GM19397 (cell line): ENCODE data around the gene C10orf90.

Experiments used
- ATAC-seq: cut with Tn5 transposase; IDR thresholded peaks from one replicate; pipeline ENCODE4 v1.9.1; 2021; ENCODE audit warnings: mild to moderate bottlenecking, moderate library complexity; ENCODE audit not compliant: unreplicated experiment

The C10orf90 gene

DNA sequence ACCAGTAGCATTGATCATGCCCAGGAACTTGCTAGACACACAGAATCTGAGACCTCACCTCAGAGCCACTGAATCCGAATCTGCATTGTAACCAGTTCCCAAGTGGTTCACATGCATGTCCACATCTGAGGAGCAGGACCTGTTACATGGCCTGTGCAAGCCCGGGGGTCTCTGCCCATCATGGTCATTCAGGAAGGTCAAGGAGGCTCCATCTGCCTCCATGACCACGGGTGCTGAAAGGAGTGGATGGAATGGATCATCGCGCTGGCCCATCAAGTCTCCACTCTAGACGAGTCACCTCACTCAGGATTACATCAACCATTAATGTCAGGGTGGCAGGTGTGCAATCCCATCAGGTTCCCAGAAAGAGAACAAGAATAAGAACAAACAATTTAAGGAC, 196.5 kb downstream of the C10orf90 start:
- ATAC-seq, result no peak

GRCh38 chr10:126470991-126471390, 199.5 kb downstream of the C10orf90 start:
- no peak for ATAC-seq

DNA sequence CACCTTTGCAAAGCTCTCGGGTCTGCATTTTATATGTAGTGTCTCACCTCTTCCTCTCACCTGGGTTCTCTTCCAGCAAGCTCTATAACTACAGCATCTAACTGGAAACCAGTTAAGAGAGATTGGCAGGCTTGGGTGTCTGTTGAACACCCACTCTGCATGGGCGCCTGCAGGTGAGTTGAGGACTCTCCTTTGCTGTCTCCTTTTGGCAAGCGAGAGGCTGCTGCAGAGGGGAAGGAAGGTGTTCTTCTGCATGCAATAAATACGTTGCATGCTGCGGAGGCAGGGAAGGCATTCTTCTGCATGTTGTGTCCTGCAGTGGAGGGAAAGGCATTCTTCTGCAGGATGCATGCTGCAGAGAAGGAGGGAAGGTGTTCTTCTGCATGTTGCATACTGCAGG, 200.8 kb downstream of the C10orf90 start:
- ATAC-seq, result no peak

GRCh38 chr10:126468876-126469643, 201.4 kb downstream of the C10orf90 start:
- no peak for ATAC-seq

DNA sequence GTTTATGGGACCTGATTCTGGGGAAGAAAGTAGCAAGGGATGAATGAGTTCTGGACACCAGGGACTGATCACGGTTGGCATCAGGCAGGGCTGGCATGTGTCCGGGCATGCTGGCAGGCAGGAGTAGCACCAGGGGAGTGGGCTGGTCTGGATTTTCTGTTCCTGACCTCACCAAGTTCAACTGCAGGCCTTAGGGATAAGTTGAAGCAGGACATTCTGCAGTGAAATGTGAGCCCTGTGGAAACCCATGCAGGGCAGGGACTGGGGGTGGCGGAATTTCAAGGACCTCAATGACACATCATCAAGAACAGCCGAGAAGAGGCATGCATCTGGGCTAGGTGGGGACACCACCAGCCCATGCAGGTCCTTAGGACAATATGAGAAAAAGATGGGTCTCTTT, 202.0 kb downstream of the C10orf90 start:
- ATAC-seq, result no peak

DNA sequence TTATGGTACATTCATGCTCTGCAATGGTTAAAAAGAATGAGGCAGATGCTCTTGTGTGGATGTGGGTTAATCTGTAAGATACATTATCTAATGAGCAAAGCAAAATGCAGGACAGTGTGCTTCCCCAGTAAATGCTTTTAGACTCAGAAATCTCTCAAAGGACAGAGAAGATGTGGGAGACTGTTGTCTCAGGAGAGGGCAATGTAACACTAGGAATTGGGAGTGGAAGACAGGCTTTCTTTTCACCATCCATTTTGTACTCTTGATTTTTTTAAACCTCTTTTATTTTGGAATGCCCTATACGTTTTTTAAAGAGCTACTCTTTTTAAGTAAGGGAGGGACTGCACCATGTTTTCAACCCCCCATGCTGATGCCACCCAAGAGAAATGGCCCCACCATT, 204.7 kb downstream of the C10orf90 start:
- ATAC-seq, result no peak

- ATAC-seq, result no peak
Observed at GRCh38 chr10:126463286-126463685, 207.2 kb downstream of the C10orf90 start.

- ATAC-seq, result no peak
Observed at GRCh38 chr10:126461289-126461940, 209.1 kb downstream of the C10orf90 start.

DNA sequence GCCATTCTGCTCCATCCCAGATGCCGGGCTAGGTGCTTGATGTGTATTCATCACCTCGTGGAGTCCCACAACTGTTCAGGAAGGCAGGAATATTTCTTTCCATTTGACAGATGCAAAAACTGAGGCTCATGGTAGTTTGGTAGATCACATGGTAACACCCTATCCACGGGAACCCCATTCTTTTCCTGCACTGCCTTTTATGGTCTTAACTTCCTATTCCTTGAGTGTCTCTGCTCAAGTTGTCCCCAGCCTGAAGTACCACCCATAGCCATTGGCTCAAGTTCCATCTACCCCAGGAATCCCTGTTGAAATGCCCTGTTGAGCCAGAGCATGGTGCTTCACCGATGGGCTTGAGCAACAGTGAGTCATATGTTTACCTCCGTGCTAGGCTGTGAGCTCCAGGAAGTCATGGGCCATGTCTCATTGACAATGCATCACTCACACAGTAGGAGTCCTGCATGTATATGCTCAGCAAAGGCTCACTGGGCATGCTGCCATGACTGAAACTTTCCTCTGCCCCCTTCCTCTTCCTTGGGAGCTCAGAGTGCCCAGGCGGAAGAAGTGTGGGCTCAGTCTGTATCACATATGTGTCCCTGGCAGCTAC, 210.5 kb downstream of the C10orf90 start:
- ATAC-seq, result no peak

DNA sequence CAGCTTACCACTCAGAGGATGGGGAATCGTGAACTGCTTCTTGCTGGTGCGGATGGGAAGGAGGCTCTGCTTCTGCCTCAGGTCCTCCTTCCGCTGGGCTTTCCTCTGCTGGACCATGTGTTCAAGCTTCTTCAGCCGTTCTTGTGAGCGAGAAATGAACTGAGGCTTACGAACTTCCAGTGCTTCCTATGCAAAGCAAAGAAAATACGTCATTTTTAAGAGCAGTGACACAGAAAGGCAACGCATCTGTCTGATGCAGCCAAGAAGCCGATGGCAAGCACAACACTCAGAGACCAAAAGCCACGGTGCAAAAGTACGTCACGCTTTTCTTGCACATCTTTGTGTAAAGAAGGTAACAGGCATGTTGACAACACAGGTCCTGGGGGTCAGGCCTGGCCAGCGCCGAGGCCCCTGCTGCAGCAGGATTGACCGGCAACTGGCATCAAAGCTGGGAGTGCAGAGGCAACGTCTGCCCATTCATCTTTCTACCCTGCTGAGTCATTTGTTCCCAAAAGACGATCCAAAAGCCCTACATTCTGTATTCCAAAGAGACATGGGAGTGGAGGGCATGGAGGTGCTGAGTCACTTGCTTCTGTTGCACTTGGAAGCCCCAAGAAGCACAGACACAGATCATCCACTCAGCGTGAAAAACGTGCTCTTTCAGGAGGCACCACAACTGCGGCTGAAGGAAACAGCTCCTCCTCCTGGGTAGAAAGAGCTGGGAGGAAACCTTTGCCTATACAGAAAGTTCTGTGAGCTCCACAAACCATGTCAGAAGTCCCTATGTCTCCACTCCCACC, 211.3 kb downstream of the C10orf90 start:
- ATAC-seq, result no peak

- ATAC-seq, result no peak
Observed at GRCh38 chr10:126458466-126458865, 212.0 kb downstream of the C10orf90 start.

DNA sequence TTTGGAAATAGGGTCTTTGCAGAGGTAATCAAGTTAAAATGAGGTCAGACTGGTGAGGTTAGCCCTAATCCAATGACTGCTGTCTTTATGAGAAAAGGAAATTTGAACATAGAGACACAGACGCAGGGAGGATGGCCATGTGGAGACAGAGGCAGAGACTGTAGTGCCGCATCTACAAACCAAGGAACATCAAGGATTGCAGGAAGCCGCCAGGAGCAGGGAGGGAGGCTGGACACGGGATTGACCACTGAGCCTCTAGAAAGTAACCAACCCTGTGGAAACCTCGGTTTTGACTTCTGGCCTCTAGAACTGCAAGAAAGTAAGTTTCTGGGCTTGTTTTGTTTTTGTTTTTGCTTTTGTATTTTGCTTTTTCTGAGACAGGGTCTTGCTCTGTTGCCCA, 213.9 kb downstream of the C10orf90 start:
- no peak for ATAC-seq

DNA sequence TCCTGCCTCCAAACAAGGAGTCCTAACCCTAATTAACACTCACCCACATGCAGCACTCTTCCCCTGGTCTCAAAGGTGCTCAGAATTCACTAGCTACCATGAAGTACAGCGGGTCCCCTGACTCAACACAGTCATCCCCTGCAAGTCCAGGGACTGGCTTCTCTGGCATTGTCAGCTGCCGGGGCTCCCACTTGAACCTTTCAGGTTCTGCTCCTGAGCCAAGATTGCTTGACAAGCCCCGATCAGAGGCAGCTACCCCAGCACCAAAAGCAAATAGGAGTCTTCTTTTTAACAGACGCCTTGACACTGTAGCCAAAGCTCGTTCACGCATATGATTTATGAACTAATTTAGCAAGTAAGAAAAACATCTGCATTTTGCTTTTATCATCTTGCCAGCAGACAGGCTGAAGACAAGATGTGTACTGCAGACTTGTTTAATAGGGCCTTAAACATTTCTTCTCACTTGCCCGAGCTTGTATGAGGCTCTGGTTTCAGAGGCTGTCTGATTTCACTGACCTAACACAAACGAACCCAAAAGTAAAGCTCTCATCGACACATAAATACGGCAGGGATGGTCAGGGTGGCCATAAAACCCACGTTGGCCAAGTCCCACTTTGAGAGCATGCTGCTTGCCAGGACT, 214.6 kb downstream of the C10orf90 start:
- ATAC-seq, result no peak

DNA sequence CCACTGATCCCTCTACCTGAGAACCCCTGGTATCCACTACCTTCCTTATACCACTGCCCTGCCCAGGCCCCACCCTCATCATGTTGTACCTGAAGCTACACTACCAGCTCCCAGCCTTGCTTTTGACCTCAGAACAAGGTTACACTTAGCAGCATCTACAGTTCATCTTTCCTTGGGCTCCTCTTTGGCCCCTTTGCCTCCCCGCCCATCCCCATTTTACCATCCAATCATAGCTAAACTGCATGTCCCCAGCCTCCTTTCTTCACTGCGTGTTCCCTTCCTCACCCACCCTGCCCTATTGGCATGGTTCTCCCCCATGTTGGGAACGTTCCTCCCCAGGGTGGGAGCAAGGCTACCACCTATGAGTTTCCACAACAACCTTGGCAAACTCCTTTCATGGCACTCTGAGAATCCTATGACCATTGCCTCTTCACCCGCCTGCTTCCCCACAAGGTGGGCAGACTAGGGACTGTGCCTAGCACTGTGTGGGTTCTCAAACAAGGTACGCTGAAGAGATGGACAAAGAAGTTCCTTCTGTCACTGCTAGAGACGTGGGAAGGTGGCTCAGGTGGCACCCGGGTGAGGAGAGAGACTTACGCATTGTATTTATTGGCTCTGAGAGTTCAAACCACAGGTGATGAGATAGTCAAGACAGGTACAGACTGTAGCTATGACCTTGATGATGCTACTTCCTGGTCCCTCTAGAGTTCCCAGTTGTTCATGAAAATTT, 215.3 kb downstream of the C10orf90 start:
- ATAC-seq, result no peak

GRCh38 chr10:126454045-126454751, 216.3 kb downstream of the C10orf90 start:
- no peak for ATAC-seq

DNA sequence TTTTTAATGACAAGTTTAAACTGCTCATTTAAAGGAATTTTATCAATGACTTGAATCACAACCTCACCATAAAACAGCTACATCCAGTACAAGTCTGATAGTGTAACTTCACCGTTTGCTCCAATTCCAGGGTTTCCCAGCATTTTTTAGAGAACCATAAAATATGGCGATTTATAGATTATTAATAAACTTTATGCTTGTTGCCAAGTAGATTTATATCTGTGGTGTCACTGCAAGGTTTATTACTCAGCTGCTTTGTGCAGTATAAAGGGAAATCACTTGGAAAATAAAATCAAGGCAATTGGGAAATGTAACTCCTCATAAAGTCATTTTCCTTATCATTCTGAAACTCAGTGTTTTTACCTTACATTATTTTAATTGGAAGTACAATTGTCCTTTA, 218.2 kb downstream of the C10orf90 start:
- no peak for ATAC-seq

DNA sequence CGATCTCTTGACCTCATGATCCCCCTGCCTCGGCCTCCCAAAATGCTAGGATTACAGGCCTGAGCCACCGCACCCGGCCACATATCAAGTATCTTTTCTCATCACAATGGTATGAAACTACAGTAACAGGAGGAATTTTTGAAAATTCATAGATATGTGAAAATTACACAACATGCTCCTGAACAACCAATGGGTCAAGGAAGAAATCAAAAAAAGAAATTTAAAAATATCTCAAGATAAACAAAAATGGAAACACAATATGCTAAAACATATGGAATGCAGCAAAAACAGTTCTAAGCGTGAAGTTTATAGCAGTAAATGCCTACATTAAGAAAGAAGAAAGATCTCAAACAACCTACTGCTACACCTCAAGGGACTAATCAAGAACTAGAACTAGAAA, 222.4 kb downstream of the C10orf90 start:
- no peak for ATAC-seq

DNA sequence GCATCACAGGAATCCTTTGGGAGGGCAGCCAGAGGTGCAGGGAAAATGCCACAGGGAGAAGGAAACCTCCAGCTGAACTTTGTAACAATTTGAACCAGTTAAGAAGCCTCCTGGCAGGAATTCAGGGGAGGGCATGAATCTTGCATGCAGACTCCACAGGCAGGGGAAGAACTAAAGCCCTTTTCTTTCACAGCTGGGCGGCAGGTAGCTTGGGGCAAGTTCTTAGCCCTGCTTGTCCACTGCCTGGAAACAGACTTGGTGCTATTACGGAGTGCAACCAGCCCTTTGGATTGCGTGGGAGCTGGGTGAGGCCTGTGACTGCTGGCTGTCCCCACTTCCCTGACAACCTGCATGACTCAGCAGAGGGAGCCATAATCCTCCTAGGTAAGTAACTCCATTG, 230.6 kb downstream of the C10orf90 start:
- ATAC-seq, result no peak

DNA sequence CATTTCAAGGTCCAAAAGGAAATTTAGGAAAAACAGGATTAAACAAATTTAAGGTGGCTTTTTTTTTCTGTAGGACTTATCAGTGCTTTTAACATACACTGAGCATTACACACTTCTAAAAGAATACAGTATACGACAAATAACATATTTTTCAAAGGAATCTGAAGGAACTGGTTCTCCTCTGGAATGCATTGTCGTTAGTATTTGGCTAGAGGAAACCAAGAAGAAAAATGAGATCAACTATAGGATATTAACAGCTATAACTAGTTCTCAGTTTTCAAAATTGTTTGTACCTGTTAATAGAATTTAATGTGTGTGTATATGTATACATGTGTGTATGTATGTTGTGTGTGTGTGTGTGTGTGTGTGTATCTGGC, 232.1 kb downstream of the C10orf90 start:
- ATAC-seq, result no peak
